Measurements from ENCODE around the gene TTYH2.

Gene TTYH2

GRCh38 chr17:74214484-74215341 is 1.3 kb downstream of the TTYH2 start:
- peaks cover 3% of the 10 kb centered on the region for H3K27me3 Mint-ChIP-seq (ENCODE audit: low read depth)
- H3K4me1 Mint-ChIP-seq (ENCODE audit: low read depth) = peaks cover 28% of the 10 kb centered on the region
- no peak for DNase-seq (ENCODE audit: low spot score)
- no peaks in the 10 kb centered on the region for H3K9me3 Mint-ChIP-seq
- H3K4me3 Mint-ChIP-seq = peak overlapping the region; percentile 85
- H3K27ac Mint-ChIP-seq = no peak overlapping the region
- H3K36me3 Mint-ChIP-seq (ENCODE audit: low read depth) = peaks cover 23% of the 10 kb centered on the region

GRCh38 chr17:74215342-74215727 is 2.0 kb downstream of the TTYH2 start:
- Mint-ChIP-seq H3K9me3 (no peaks in the 10 kb centered on the region), H3K4me1 (ENCODE audit: low read depth) (peaks cover 24% of the 10 kb centered on the region), H3K36me3 (ENCODE audit: low read depth) (peaks cover 21% of the 10 kb centered on the region), H3K27ac (no peak overlapping the region), H3K27me3 (ENCODE audit: low read depth) (peaks cover 3% of the 10 kb centered on the region), H3K4me3 (peak overlapping the region; percentile 12)
- no peak for DNase-seq (ENCODE audit: low spot score)

- H3K27me3 Mint-ChIP-seq (ENCODE audit: low read depth) = peaks cover 3% of the 10 kb centered on the region
- peaks cover 18% of the 10 kb centered on the region for H3K36me3 Mint-ChIP-seq (ENCODE audit: low read depth)
- no peak for DNase-seq (ENCODE audit: low spot score)
- no peaks in the 10 kb centered on the region for H3K9me3 Mint-ChIP-seq
- no peak overlapping the region for H3K4me3 Mint-ChIP-seq
- no peak overlapping the region for H3K27ac Mint-ChIP-seq
- peaks cover 20% of the 10 kb centered on the region for H3K4me1 Mint-ChIP-seq (ENCODE audit: low read depth)
These were observed 3.1 kb downstream of the TTYH2 start for GRCh38 chr17:74216505-74216904.

- no peak for DNase-seq (ENCODE audit: low spot score)
- Mint-ChIP-seq H3K27me3 (ENCODE audit: low read depth) (peaks cover 3% of the 10 kb centered on the region), H3K9me3 (no peaks in the 10 kb centered on the region), H3K27ac (no peak overlapping the region), H3K4me1 (ENCODE audit: low read depth) (peaks cover 17% of the 10 kb centered on the region), H3K4me3 (no peak overlapping the region), H3K36me3 (ENCODE audit: low read depth) (peaks cover 13% of the 10 kb centered on the region)
These were observed 3.8 kb downstream of the TTYH2 start for GRCh38 chr17:74217037-74217730.

GRCh38 chr17:74217888-74218287 is 4.5 kb downstream of the TTYH2 start:
- Mint-ChIP-seq H3K27me3 (ENCODE audit: low read depth) (peaks cover 3% of the 10 kb centered on the region), H3K4me3 (no peak overlapping the region), H3K27ac (no peak overlapping the region), H3K4me1 (ENCODE audit: low read depth) (peaks cover 14% of the 10 kb centered on the region), H3K36me3 (ENCODE audit: low read depth) (peaks cover 10% of the 10 kb centered on the region), H3K9me3 (no peaks in the 10 kb centered on the region)
- no peak for DNase-seq (ENCODE audit: low spot score)

GRCh38 chr17:74218436-74218835 is 5.1 kb downstream of the TTYH2 start:
- Mint-ChIP-seq H3K4me1 (ENCODE audit: low read depth) (peaks cover 10% of the 10 kb centered on the region), H3K36me3 (ENCODE audit: low read depth) (peaks cover 8% of the 10 kb centered on the region), H3K27me3 (ENCODE audit: low read depth) (peaks cover 3% of the 10 kb centered on the region), H3K27ac (no peak overlapping the region), H3K9me3 (no peaks in the 10 kb centered on the region), H3K4me3 (no peak overlapping the region)
- no peak for DNase-seq (ENCODE audit: low spot score)

- no peaks in the 10 kb centered on the region for H3K27me3 Mint-ChIP-seq (ENCODE audit: low read depth)
- no peak overlapping the region for H3K4me3 Mint-ChIP-seq
- peaks cover 13% of the 10 kb centered on the region for H3K36me3 Mint-ChIP-seq (ENCODE audit: low read depth)
- H3K27ac Mint-ChIP-seq = no peak overlapping the region
- no peaks in the 10 kb centered on the region for H3K9me3 Mint-ChIP-seq
- DNase-seq (ENCODE audit: low spot score) = no peak
- H3K4me1 Mint-ChIP-seq (ENCODE audit: low read depth) = peaks cover 6% of the 10 kb centered on the region
These were observed 6.3 kb downstream of the TTYH2 start for GRCh38 chr17:74219576-74220133.

- Mint-ChIP-seq H3K4me3 (no peak overlapping the region), H3K36me3 (ENCODE audit: low read depth) (peaks cover 16% of the 10 kb centered on the region)
These were observed 6.8 kb downstream of the TTYH2 start for GRCh38 chr17:74220219-74220618.

GRCh38 chr17:74220946-74221818 is 7.8 kb downstream of the TTYH2 start:
- Mint-ChIP-seq H3K27ac (no peak overlapping the region), H3K9me3 (no peaks in the 10 kb centered on the region), H3K4me1 (ENCODE audit: low read depth) (no peaks in the 10 kb centered on the region), H3K4me3 (no peak overlapping the region), H3K36me3 (ENCODE audit: low read depth) (peaks cover 16% of the 10 kb centered on the region), H3K27me3 (ENCODE audit: low read depth) (no peaks in the 10 kb centered on the region)
- DNase-seq (ENCODE audit: low spot score) = no peak

More at GRCh38 chr17:74220219-74220618, 6.8 kb downstream of the TTYH2 start:
- no peak for DNase-seq (ENCODE audit: low spot score)
- Mint-ChIP-seq H3K9me3 (no peaks in the 10 kb centered on the region), H3K27me3 (ENCODE audit: low read depth) (no peaks in the 10 kb centered on the region), H3K27ac (no peak overlapping the region), H3K4me1 (ENCODE audit: low read depth) (peaks cover 5% of the 10 kb centered on the region)

GRCh38 chr17:74222399-74222798 is 9.0 kb downstream of the TTYH2 start:
- Mint-ChIP-seq H3K27ac (no peak overlapping the region), H3K4me3 (no peak overlapping the region), H3K36me3 (ENCODE audit: low read depth) (peaks cover 12% of the 10 kb centered on the region), H3K27me3 (ENCODE audit: low read depth) (no peaks in the 10 kb centered on the region), H3K9me3 (no peaks in the 10 kb centered on the region), H3K4me1 (ENCODE audit: low read depth) (no peaks in the 10 kb centered on the region)
- no peak for DNase-seq (ENCODE audit: low spot score)

GRCh38 chr17:74223901-74224300 is 10.5 kb downstream of the TTYH2 start:
- no peaks in the 10 kb centered on the region for H3K9me3 Mint-ChIP-seq
- H3K4me1 Mint-ChIP-seq (ENCODE audit: low read depth) = no peaks in the 10 kb centered on the region
- H3K27ac Mint-ChIP-seq = no peak overlapping the region
- H3K4me3 Mint-ChIP-seq = no peak overlapping the region
- peaks cover 13% of the 10 kb centered on the region for H3K36me3 Mint-ChIP-seq (ENCODE audit: low read depth)
- no peak for DNase-seq (ENCODE audit: low spot score)
- no peaks in the 10 kb centered on the region for H3K27me3 Mint-ChIP-seq (ENCODE audit: low read depth)

GRCh38 chr17:74224959-74225725 is 11.8 kb downstream of the TTYH2 start:
- H3K4me1 Mint-ChIP-seq (ENCODE audit: low read depth) = no peaks in the 10 kb centered on the region
- H3K9me3 Mint-ChIP-seq = no peaks in the 10 kb centered on the region
- DNase-seq (ENCODE audit: low spot score) = no peak
- no peaks in the 10 kb centered on the region for H3K27me3 Mint-ChIP-seq (ENCODE audit: low read depth)
- H3K36me3 Mint-ChIP-seq (ENCODE audit: low read depth) = peaks cover 13% of the 10 kb centered on the region
- H3K27ac Mint-ChIP-seq = no peak overlapping the region
- H3K4me3 Mint-ChIP-seq = no peak overlapping the region

GRCh38 chr17:74226252-74226651 is 12.9 kb downstream of the TTYH2 start:
- Mint-ChIP-seq H3K4me1 (ENCODE audit: low read depth) (no peaks in the 10 kb centered on the region), H3K9me3 (no peaks in the 10 kb centered on the region), H3K4me3 (no peak overlapping the region), H3K36me3 (ENCODE audit: low read depth) (peaks cover 15% of the 10 kb centered on the region), H3K27me3 (ENCODE audit: low read depth) (no peaks in the 10 kb centered on the region), H3K27ac (no peak overlapping the region)
- no peak for DNase-seq (ENCODE audit: low spot score)

All from T-helper 2 cell treated with Interferon-gamma antibody and Interleukin-4, amounts not matched to agents 5 μg/mL and 100 μg/mL, for 36 hours (primary cell).